Measurements from ENCODE around the gene SLC6A3. TPM values are rescaled to one million over a fixed set of nuclear protein-coding genes. Genes with fewer than 3 reads are reported as not detected.
"Not testable (repeated sequence)": the region's sequence is repeated elsewhere in the genome, so short reads cannot be mapped to it uniquely, and the experiment has no call there.

Gene SLC6A3
- total RNA-seq, 1 experiment from 2014 or later: 0.07 TPM

DNA sequence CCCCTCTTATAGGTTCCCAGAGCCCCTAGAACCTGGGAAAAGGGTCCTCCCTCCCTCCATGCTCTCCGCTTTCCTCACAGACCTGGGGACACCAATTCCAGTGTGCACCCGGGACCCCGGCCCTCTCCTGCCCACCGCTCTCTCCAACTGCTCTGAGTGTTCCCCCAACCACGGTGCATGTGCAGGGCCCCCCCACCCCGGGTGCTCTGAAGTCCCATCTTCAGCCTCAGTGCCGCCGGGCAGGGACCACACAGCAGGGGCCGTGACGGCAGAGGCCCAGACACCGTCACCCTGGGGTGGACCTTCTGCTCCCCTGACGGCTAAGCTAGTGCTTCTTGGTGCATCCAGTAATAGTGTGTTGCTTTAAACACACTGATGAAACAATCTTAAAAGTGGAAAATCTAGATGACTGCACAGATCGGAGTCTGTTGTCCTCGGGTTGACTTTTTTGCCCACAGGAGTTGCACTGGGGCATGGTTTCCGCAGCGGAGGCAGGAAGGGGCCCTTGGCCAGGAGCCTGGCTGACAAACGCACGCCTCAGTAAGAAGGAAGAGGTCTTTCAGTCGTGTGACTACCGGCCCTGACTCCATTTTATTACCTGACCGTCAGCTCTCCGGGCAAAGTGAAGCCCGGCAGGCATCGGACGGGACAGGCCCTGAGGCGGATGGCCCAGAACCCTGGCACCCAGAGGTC is 36.2 kb upstream of the SLC6A3 start:
- Histone ChIP-seq H3K4me3 (ENCODE audit: insufficient read depth, low read depth, low read length) (no peak overlapping the region), H3K27me3 (ENCODE audit: control insufficient read depth, insufficient read depth, low read length) (no peaks in the 10 kb centered on the region), H3K36me3 (replicated peaks; ENCODE audit: control insufficient read depth, insufficient read depth, low read length) (peaks cover 34% of the 10 kb centered on the region)
- no peak for DNase-seq

DNA sequence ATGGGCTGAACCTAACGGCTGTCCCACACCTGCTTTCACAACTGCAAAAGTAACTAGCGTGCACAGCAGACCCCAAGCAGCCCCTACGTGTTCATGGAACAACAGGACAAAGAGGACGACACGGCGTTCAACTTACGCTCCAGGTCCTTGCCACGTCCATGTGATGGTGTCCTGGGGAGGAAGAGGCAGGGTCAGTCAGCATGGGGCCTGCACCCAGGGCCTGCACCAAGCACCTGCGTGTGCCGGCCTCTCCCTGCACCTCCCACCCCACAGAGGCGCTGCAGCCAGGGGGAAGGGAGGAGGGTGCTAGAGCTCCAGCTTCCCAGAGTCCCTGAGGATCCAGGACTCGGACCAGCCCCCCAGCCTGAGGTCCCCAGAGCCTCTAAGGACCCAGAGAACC is 35.6 kb upstream of the SLC6A3 start:
- H3K36me3 ChIP-seq (replicated peaks; ENCODE audit: control insufficient read depth, insufficient read depth, low read length): peaks cover 33% of the 10 kb centered on the region
- no peaks in the 10 kb centered on the region for H3K27me3 ChIP-seq (ENCODE audit: control insufficient read depth, insufficient read depth, low read length)
- DNase-seq: no peak
- no peak overlapping the region for H3K4me3 ChIP-seq (ENCODE audit: insufficient read depth, low read depth, low read length)

GRCh38 chr5:1480217-1480616 is 35.0 kb upstream of the SLC6A3 start:
- H3K27me3 ChIP-seq (ENCODE audit: control insufficient read depth, insufficient read depth, low read length): no peaks in the 10 kb centered on the region
- no peak overlapping the region for H3K4me3 ChIP-seq (ENCODE audit: insufficient read depth, low read depth, low read length)
- peak; percentile 85 for DNase-seq
- peaks cover 29% of the 10 kb centered on the region for H3K36me3 ChIP-seq (replicated peaks; ENCODE audit: control insufficient read depth, insufficient read depth, low read length)

DNA sequence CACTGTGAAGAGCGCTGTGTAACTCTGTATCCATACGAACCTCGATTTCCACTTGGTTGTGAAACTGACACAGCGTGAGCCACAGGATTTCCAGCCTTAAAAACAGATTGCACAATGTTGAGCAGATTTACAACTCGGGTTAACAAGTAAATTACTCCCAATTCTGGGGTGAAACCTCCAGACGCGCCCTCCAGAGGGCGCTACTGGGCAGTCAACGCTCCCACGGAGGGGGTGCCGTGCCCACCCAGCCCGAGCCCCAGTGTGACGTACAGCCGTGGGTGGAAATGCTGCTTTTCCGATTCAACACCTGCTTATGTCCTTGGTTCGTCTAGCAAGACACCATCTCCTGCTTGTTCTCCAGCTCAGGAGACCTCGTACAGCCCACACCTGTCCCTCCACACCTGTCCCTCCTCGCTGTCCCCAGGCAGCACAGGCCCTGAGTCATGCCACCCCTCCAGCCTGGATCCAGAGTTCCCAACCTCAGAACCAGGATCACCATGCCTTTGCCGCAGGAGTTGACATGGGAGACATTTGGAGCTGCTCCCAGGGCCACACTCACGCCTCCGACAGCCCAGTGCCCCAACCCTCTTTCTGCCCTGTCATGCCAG is 34.4 kb upstream of the SLC6A3 start:
- Histone ChIP-seq H3K27me3 (ENCODE audit: control insufficient read depth, insufficient read depth, low read length) (no peaks in the 10 kb centered on the region), H3K4me3 (ENCODE audit: insufficient read depth, low read depth, low read length) (no peak overlapping the region), H3K36me3 (replicated peaks; ENCODE audit: control insufficient read depth, insufficient read depth, low read length) (peaks cover 31% of the 10 kb centered on the region)
- DNase-seq: peak; percentile 96

- Histone ChIP-seq H3K4me3 (ENCODE audit: insufficient read depth, low read depth, low read length) (no peak overlapping the region), H3K27me3 (ENCODE audit: control insufficient read depth, insufficient read depth, low read length) (no peaks in the 10 kb centered on the region), H3K36me3 (replicated peaks; ENCODE audit: control insufficient read depth, insufficient read depth, low read length) (peaks cover 32% of the 10 kb centered on the region)
- no peak for DNase-seq
These were observed 33.8 kb upstream of the SLC6A3 start for GRCh38 chr5:1479066-1479465.

GRCh38 chr5:1478271-1479035 is 33.2 kb upstream of the SLC6A3 start:
- no peaks in the 10 kb centered on the region for H3K27me3 ChIP-seq (ENCODE audit: control insufficient read depth, insufficient read depth, low read length)
- H3K4me3 ChIP-seq (ENCODE audit: insufficient read depth, low read depth, low read length): no peak overlapping the region
- DNase-seq: no peak
- H3K36me3 ChIP-seq (replicated peaks; ENCODE audit: control insufficient read depth, insufficient read depth, low read length): peaks cover 34% of the 10 kb centered on the region

GRCh38 chr5:1477341-1477740 is 32.1 kb upstream of the SLC6A3 start:
- DNase-seq: no peak
- no peak overlapping the region for H3K4me3 ChIP-seq (ENCODE audit: insufficient read depth, low read depth, low read length)
- peaks cover 32% of the 10 kb centered on the region for H3K36me3 ChIP-seq (replicated peaks; ENCODE audit: control insufficient read depth, insufficient read depth, low read length)
- H3K27me3 ChIP-seq (ENCODE audit: control insufficient read depth, insufficient read depth, low read length): no peaks in the 10 kb centered on the region

- no peak overlapping the region for H3K4me3 ChIP-seq (ENCODE audit: insufficient read depth, low read depth, low read length)
- H3K27me3 ChIP-seq (ENCODE audit: control insufficient read depth, insufficient read depth, low read length): no peaks in the 10 kb centered on the region
- H3K36me3 ChIP-seq (replicated peaks; ENCODE audit: control insufficient read depth, insufficient read depth, low read length): peaks cover 35% of the 10 kb centered on the region
- no peak for DNase-seq
These were observed 31.7 kb upstream of the SLC6A3 start for GRCh38 chr5:1476967-1477310.

- no peak overlapping the region for H3K4me3 ChIP-seq (ENCODE audit: insufficient read depth, low read depth, low read length)
- H3K36me3 ChIP-seq (replicated peaks; ENCODE audit: control insufficient read depth, insufficient read depth, low read length): peaks cover 39% of the 10 kb centered on the region
- H3K27me3 ChIP-seq (ENCODE audit: control insufficient read depth, insufficient read depth, low read length): no peaks in the 10 kb centered on the region
- no peak for DNase-seq
These were observed 31.1 kb upstream of the SLC6A3 start for GRCh38 chr5:1476181-1476966.

GRCh38 chr5:1475544-1475900 is 30.3 kb upstream of the SLC6A3 start:
- H3K4me3 ChIP-seq (ENCODE audit: insufficient read depth, low read depth, low read length); DNase-seq; H3K27me3 ChIP-seq (ENCODE audit: control insufficient read depth, insufficient read depth, low read length): not testable (repeated sequence)
- H3K36me3 ChIP-seq (replicated peaks; ENCODE audit: control insufficient read depth, insufficient read depth, low read length): peaks cover 41% of the 10 kb centered on the region

DNA sequence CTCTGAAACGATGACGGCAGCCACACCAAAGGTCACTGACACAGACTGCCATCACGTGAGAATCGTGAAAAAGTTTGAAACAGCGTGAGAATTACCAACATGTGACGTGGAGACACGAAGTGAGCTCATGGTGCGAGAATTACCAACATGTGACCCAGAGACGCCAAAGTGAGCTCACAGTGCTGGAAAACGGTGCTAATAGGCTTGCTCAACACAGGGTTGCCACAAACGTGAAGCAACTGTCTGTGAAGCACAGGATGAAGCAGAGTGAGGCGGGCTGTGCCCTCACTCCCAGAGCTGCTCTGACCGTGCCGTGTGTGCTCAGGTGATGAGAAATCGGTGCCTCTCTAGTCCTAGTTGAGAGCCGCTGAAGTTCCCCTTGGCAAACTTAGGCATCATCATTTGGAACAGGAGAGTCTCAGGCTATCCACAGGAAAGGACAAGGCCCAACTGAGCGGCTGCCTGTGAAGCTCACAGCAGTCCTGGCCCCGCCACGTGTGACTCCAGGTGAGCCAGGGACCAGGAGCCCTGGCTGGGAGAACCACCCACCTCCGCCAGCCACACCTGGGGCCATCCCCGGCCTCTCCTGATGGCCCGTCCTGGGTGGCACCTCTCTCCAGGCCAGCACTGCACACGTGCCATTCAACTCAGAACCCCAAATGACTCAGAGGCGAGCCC is 29.8 kb upstream of the SLC6A3 start:
- Histone ChIP-seq H3K36me3 (replicated peaks; ENCODE audit: control insufficient read depth, insufficient read depth, low read length) (peaks cover 40% of the 10 kb centered on the region), H3K27me3 (ENCODE audit: control insufficient read depth, insufficient read depth, low read length) (no peaks in the 10 kb centered on the region), H3K4me3 (ENCODE audit: insufficient read depth, low read depth, low read length) (no peak overlapping the region)
- no peak for DNase-seq

DNA sequence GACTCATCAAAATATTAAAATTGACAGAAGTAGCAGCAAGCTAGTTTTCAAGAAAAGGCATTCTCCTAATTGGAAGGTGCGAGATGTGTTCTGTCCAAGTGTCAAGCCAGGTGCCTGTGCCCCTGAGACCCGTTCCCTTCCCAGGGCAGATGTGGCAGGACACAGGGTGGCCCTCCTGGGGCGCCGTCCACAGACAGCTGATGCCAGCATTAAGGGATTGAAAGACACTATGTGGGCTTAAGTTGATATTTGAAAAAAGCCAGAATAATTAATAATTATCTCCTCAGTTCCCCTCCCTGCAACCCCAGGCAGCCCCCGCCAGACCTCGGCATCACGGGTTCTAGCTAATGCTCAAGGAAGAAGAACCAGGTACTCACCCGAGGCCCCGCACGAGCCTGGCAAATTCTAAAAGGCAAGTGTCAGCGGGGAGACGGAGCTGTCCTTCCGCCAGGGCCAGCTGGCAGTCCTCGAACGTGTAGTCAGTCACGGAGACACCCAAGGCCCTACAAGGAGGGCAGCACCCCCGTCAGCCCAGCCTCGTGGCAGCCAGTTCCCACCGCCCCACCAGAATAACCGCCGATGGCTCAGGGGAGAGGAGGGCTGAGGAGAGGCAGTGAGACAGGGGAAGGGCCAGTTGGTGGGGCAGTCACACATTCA is 29.1 kb upstream of the SLC6A3 start:
- peak; percentile 37 for DNase-seq
- H3K27me3 ChIP-seq (ENCODE audit: control insufficient read depth, insufficient read depth, low read length): no peaks in the 10 kb centered on the region
- no peak overlapping the region for H3K4me3 ChIP-seq (ENCODE audit: insufficient read depth, low read depth, low read length)
- H3K36me3 ChIP-seq (replicated peaks; ENCODE audit: control insufficient read depth, insufficient read depth, low read length): peaks cover 40% of the 10 kb centered on the region

- Histone ChIP-seq H3K4me3 (ENCODE audit: insufficient read depth, low read depth, low read length) (no peak overlapping the region), H3K36me3 (replicated peaks; ENCODE audit: control insufficient read depth, insufficient read depth, low read length) (peaks cover 35% of the 10 kb centered on the region), H3K27me3 (ENCODE audit: control insufficient read depth, insufficient read depth, low read length) (no peaks in the 10 kb centered on the region)
- peak; percentile 36 for DNase-seq
These were observed 28.5 kb upstream of the SLC6A3 start for GRCh38 chr5:1473746-1474145.

All from H7 (cell line).